GM21381 (cell line): Measurements from ENCODE around the gene ZNRF1.
"Not testable (repeated sequence)": the region's sequence is repeated elsewhere in the genome, so short reads cannot be mapped to it uniquely, and the experiment has no call there.

Experiments
- ATAC-seq: cut with Tn5 transposase; IDR thresholded peaks from one replicate; pipeline ENCODE4 v1.9.1; 2021; ENCODE audit warnings: mild to moderate bottlenecking, moderate library complexity; ENCODE audit not compliant: unreplicated experiment

ZNRF1 gene

DNA sequence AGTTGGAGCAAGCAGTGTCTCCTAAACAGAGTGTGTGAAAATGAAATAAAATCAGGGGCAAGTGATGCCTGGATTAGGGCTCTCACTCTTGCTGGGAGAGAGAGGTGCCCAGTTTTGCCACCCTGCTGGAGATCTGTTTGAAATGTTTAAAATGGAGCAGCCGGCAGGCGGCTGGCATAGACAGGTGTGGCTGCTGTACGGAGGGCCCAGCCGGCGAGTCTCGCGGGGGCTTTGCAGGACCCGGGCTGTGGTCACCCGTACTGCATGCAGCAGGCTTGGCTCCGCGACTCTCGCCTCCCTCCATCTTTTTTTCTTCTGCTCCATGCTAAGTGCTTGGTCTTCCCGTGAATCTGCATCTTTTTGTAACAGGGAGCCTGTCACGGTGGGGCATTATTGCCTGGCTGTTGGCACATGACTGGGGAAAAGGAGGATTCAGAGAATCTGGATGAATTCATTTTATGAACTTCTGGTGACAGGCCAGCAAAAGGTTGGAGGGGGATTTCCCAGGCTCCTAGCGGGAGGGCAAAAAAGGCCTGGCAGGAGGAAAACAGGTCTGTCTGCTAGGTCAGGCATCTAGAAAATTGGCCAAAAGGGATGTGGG lies 1.8 kb downstream of the ZNRF1 start:
- no peak for ATAC-seq

DNA sequence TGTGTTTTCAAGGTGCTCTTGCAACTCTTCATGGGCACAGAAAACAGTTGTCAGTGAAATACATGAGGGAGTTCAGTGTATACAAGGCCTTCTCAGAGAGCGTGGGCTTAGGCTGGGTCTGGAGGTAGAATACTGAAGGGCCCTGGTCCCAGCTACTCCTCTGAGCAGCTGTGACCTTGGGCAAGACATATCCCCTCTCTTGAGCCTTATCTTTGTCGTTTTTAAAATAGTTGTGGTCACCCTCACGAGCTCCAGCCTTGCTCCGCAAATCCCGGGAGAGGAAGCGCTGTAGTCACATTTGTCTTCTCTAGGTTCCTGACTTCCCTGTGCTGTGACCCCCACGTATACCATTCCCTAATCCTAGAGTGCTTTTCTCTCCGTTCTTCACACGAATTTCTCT lies 3.6 kb downstream of the ZNRF1 start:
- ATAC-seq, result no peak

DNA sequence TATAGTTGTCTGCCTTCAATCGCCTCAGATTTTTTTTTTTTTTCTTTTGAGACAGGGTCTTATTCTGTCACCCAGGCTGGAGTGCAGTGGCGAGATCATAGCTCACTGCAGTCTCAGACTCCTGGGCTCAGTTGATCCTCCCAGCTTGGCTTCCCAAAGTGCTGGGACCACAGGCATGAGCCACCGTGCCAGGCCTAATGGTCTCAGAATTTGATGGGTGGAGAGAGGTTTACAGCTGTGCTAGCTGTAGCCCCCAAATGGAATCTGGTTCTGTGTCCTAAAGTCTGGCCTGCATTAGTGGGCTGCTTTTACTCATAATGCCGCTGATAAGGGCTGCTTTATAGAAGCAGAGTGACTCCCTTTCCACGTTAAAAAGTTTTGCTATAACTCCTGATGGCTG lies 5.1 kb downstream of the ZNRF1 start:
- ATAC-seq, result no peak

DNA sequence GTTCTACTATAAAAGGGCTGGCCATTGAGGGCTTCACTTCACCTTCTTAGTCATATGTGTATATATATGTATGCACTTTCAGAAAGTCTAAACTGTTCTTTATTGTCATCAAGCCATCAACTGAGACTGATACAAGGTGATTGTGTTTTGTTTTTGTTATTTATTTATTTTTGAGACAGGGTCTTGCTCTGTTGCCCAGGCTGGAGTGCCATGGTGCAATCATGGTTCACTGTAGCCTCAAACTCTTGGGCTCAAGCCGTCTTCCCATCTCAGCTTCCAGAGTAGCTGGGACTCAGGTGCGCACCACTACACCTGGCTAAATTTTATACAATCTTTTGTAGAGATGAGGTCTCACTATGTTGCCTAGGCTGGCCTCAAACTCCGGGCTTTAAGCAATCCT lies 5.6 kb downstream of the ZNRF1 start:
- no peak for ATAC-seq

DNA sequence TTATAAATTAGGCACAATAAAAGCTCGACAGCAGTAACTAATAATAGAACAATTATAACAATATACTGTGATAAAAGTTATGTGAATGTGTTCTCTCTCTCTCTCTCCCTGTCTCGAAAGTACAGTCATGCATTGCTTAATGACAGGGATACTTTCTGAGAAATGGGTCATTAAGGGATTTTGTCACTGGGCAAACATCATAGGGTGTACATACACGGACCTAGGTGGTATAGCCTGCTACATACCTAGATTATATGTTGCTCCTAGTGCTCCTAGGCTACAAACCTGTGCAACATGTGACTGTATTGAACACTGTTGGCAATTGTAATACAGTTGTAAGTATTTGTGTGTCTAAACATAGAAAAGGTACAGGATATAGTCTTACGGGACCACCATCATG lies 6.9 kb downstream of the ZNRF1 start:
- no peak for ATAC-seq

DNA sequence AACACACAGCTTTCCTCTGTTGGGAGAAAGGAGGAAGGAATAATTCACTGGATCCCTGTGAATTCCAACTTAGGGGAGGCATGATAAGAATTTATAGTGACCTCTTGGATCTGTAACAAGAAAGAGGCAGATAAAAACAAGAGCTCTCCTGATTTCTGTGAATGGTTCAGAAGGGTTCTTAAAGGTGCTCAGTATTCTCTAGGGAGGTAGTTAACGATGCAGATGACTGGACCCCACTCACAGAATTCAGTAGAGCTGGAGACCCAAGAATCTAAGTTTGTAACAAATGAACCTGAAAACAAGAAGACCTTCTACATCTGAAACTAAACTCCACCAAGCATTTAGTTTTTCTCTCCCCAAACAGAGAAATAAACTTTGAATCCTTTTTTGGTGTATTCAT lies 8.6 kb downstream of the ZNRF1 start:
- no peak for ATAC-seq

DNA sequence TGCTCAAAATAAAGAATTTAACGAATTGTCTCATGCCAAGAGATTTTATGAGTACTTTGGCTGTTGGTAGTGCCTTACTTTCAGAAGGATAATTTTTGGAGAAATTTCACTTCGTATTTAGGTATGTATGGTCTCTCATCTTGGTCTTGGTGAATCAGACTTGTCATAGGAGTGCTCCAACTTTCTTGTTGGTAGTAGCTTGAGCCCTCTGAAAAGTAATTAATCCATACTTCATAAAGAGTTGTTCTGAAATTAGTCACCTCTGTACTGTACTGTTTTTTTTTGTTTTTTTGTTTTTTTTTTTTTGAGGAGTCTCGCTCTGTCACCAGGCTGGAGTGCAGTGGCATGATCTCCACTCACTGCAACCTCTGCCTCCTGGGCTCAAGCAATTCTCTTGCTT lies 11.6 kb downstream of the ZNRF1 start:
- ATAC-seq, result no peak

DNA sequence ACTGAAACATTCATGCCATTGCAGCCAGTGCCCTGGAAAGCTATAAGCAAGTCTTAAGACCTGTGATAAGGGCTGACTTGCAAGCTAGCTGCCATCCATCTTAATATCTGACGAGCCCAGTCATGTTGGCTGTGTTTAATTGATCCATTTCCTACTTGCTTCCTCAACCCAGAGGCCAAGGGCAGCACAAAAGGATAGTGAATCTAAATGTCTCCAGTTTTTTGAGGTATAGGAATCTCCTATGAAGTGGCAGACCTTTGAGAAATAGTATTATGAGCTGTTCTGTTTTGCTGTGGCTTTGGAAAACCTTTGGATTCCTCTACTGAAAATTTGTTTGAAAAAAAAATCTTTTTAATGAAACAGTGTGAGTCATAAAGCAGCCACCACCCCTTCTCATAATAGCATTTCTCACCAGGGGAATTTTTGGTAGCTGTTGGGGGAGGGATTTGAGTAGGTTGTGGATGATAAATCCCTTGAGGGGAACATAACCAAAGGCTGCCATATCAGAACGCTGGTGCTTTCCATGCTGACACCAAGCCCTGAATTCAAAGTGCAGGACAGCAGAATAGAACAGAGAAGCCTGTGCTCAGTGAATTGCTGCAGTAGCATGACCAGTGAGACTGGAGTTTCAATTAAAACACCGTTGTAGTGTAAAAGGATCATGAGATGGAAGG lies 12.9 kb downstream of the ZNRF1 start:
- peak; percentile 61 for ATAC-seq

DNA sequence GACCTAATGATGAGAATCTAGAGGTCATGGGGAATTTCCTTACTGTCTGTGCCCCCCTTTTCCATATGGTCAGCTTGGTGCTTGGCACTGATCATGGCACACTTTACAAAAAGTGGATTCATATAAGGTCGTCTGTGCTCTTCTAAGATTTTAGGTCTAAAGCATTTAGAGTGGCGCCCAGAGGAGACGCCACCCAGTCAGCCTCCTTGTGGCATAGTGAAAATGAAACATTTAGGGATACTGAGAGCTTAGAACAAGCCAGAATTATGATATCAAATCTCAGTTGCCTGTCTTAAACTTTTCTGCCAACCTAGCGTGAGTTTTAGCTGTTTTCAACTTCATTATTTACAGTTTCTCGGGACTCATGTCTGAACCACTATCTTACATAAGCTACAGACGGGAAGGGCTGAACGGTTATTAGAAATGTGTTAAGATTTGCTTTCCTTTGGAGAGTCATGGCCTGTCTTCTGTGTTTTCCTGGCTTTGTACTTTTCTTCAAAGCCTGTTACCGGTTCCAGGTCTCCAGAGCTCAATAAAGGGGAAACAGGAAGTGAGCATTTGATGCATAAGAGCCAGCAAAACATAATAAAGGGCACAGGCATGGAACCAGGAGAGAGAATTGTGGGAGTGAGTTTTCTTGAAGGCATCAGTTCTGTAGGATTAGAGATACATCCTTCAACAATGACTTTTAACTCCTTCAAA lies 13.7 kb downstream of the ZNRF1 start:
- peak; percentile 23 for ATAC-seq

DNA sequence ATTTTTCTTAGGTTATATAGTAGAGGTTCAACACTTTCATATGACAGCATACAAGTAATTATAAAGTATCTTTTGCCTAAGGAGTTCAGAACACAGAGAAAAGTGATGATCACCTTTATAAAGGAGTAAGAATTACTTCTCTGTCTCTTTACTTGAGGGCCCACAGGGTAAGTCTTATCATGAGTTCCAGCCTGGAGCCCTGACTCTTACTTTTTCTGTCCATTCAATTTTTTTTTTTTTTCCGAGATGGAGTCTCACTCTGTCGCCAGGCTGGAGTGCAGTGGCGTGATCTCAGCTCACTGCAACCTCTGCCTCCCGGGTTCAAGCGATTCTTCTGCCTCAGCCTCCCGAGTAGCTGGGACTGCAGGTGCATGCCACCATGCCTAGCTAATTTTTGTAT lies 14.3 kb downstream of the ZNRF1 start:
- not testable (repeated sequence) for ATAC-seq

DNA sequence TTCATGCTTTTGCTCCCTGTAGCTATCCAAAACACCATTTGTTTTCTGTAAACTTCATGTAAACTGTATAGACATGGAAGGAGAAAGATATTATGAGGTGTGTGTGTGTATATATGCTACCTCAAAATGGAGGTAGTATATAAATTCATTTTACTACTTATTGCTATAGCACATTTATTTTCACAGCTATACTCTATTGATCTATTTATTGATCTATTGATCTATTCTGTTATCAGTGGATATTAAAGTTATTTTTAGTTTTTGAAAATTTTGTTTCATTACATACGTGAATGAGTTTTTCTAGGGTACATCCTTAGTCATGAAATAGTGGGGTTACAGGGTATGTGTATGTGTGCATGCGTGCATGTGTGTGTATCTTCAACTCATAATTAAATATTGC lies 15.5 kb downstream of the ZNRF1 start:
- ATAC-seq, result no peak

DNA sequence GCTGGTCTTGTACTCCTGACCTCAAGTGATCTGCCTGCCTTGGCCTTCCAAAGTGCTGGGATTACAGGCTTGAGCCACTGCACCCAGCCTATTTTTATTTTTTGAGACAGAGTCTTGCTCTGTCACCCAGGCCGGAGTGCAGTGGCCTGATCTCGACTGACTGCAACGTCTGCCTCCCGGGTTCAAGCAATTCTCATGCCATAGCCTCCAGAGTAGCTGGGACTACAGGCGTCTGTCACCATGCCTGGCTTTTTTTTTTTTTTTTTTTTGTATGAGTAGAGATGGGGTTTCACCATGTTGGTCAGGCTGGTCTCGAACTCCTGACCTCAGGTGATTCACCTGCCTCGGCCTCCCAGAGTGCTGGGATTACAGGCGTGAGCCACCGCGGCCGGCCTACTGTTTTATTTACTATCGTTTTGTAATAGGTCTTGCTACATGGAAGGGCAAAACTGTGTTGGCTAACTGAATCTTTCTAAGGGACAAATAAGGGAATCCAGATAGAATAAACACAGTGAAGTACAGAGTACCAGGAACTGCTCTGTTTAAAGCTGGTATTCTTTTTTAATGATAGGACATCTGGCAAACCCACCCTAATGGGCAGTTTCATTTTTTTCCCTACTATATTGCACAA lies 17.7 kb downstream of the ZNRF1 start:
- not testable (repeated sequence) for ATAC-seq

DNA sequence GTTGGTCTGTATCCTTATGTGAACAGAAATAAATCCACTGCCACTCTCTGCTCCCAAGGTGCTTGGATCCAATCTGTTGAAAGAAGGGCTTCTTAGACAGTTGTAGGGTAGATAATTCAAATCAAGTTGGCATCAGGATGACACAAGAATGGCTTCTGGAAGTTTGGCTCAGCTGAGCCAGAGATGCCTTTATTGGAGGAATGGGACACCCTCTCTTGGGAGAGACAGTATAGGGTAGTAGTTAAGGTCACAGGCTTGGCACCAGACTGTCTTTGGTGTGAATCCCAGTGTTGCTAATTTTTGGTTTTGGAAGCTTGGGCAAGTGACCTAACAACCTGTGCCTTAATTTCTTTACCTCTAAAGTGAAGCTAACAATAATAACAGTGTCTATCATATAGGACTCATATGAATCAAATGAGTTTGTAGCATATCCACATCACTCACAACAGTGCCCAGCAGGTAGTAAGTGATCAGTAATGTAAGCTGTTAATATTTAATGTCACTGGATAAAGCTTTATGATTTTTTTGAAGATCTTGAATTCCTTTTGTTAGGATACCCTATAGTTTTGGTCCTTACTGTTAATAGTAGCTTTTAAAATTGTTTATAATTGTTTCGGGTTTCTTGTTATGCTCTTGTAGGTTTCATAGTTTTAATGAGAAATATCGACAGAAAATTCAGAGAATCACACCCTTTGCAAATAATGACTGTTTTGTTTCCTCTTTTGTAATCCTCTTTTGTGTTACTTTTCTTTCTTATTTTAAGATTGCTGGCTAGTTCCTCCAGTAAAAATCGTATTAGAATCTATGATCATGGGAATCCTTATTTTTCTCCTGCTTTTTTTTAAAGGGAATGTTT lies 19.1 kb downstream of the ZNRF1 start:
- ATAC-seq, result no peak

DNA sequence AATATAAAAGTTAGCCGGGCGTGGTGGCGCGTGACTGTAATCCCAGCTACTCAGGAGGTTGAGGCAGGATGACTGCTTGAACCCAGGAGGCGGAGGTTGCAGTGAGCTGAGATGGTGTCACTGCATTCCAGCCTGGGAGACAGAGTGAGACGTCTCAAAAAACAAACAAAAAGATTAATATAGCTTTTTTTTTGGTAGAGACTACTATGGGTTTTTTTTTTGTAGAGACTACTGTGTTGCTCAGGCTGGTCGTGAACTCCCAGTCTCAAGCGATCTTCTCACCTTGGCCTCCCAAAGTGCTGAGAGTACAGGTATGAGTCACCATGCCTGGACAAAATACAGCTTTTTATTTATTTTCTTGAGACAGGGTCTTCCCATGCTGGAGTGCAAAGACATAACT lies 20.2 kb downstream of the ZNRF1 start:
- ATAC-seq, result no peak

DNA sequence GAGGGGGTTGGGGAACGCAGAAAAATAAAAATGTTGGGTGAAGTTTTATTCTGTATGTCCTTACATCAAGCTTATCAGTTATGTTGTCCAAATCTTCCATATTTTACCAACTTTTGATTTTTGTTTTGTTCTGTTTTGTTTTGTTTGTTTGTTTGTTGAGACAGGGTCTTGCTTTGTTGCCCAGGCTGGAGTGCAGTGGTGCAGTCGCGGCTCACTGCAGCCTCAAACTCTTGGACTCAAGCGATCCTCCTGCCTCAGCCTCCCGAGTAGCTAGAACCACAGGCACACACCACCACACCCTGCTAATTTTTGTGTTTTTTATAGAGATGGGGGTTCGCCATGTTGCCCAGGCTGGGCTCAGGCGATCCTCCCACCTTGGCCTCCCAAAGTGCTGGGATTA lies 20.8 kb downstream of the ZNRF1 start:
- ATAC-seq, result no peak

DNA sequence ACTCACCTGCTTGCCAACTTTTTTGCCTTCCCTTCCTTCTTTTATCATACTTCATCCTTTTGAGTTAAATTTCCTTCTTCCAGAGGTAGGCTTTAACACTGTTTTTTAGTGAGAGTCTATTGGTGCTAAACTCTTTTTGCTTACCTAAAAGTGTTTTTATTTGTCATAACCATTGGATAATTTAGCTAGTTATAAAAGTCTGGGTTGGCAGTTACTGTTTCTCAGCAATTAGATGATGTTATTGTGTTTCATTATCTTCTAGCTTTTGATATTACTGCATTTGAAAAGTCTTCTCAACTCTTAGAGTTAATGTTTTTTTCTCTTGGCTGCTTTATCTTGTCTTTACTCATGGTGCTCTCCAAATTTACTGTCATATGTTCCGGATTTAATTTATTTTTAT lies 22.6 kb downstream of the ZNRF1 start:
- no peak for ATAC-seq

DNA sequence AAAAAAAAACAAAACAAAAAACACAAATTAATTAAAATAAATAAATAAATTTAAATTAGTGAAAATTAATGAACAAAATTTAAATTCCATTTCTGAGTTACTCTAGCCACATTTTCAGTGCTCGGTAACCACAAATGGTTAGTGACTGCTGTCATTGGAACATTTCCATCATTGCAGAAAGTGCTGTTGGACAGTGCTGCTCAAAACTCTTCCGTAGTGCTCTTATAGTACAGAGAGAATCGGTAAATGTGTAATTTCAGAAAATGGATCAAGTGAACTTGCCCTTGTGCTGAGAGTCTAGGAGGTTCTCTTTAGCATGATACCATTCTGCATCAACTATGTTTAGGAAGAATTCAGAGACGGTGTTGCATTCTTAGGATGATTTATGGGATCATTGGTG lies 23.7 kb downstream of the ZNRF1 start:
- ATAC-seq, result no peak

DNA sequence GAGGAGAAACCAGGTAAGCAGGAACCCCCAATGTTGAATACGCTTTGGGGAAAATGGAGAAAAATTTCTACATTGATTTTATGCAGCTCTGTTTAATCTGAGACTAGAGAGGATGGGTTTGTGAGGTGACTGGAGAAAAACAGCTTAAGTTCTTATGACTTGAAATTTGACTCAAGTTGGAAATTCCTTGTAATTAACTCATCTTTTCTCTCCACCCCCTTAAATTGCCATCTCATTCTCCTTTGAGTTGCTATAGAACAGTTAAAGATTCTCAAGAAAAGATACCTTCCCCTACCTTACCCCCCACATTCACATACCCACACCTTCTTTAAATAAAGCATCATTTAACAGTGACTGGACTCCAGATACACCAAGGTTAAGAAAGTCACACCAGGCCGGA lies 24.2 kb downstream of the ZNRF1 start:
- ATAC-seq, result no peak

DNA sequence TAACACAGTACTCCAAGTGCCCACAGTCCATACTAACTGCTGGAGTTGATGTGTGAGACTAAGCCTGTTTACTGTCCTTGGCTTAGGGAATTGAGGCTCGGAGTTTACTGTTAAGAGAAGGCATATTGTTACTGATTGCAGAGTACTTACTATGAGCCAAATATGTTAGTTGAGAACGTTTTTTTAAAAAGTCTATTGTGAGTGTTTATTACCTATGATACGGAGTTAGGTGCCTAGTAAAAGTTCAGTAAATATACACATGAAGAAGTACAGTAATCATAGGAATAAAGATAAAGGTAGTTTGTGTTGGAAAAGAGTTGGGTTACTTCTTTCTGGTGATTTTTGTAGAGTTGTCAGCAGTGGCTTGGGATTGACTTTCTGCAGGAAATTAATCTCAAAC lies 25.4 kb downstream of the ZNRF1 start:
- no peak for ATAC-seq

DNA sequence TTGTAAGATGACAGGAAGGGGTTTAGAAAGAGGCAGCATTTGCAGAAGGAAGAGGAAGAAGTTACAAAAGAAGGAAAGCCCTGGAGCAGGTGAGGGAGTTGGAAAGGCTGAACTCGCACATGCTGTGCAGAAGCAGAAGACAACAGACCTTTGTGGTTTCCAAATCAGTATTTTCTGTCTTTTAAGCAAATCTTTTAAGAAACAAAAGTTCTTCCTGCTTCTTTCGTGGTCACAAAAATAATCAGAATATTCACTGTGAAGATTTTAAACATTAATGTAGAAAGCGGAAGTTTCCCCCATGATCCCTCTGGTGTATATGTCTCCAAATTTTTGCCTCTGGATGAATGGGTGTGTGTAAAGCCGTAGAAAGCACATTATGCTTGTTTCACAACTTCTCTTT lies 25.8 kb downstream of the ZNRF1 start:
- ATAC-seq, result no peak

DNA sequence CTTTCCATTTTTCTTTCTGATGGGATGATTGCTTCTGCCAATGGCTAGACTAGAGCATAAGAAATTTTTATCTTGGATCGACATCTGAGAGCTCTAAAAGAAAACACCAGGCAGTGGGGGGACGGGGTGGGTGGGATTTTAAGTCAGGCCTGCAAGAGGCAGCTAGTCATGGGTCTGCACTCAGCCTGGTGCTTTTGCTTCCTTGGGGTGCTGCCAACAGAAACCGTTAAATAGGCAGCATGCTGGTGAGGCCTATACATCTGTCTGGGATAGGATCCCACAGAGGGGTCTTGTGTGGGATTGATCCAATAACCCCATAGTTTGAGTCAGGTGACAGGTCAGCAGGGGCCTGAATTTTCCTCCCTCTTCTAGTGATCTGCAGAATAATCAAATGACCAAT lies 26.9 kb downstream of the ZNRF1 start:
- ATAC-seq, result no peak
